Smooth muscle cell (in vitro differentiated cells): ENCODE results near the gene PICALM. TPM values are rescaled to one million over a fixed set of nuclear protein-coding genes. Genes with fewer than 3 reads are reported as not detected.
"Not testable (repeated sequence)": the region's sequence is repeated elsewhere in the genome, so short reads cannot be mapped to it uniquely, and the experiment has no call there.

ENCODE experiments used
- DNase-seq: peaks from one replicate; lab custom pipeline; 2025; ENCODE audit not compliant: unreplicated experiment; lab: John Stamatoyannopoulos, UW
- H2AFZ ChIP-seq: fragments of 200-600 bp; sonication (generic); 2 replicates; pipeline ENCODE4 v1.6.0; 2016; ENCODE audit warnings: antibody characterized with exemption, low read depth, mild to moderate bottlenecking
- H3F3A ChIP-seq: fragments of 200-600 bp; sonication (generic); 2 replicates; pipeline ENCODE4 v1.6.0; 2017; ENCODE audit warnings: antibody characterized with exemption, low read depth
- H3K27ac ChIP-seq: fragments of 200-600 bp; sonication (generic); 2 replicates; pipeline ENCODE4 v1.5.1; 2016; ENCODE audit warnings: low read depth, mild to moderate bottlenecking
- H3K27me3 ChIP-seq: fragments of 200-600 bp; sonication (generic); 2 replicates; pipeline ENCODE4 v1.6.1; 2016; ENCODE audit warnings: low read depth, mild to moderate bottlenecking
- H3K36me3 ChIP-seq: fragments of 200-600 bp; sonication (generic); 2 replicates; pipeline ENCODE4 v1.5.1; 2016; ENCODE audit warnings: low read depth
- H3K4me1 ChIP-seq: fragments of 200-600 bp; sonication (generic); 2 replicates; pipeline ENCODE4 v1.5.1; 2016; ENCODE audit warnings: low read depth
- H3K4me2 ChIP-seq: fragments of 200-600 bp; sonication (generic); 2 replicates; pipeline ENCODE4 v1.6.0; 2016; ENCODE audit warnings: mild to moderate bottlenecking
- H3K4me3 ChIP-seq: fragments of 200-600 bp; sonication (generic); 2 replicates; pipeline ENCODE4 v1.5.1; 2016; ENCODE audit warnings: mild to moderate bottlenecking
- H3K79me2 ChIP-seq: fragments of 200-600 bp; sonication (generic); 2 replicates; pipeline ENCODE4 v1.6.0; 2016; ENCODE audit warnings: low read depth, mild to moderate bottlenecking
- H3K9ac ChIP-seq: fragments of 200-600 bp; sonication (generic); 2 replicates; pipeline ENCODE4 v1.6.0; 2016; ENCODE audit warnings: low read depth
- H3K9me3 ChIP-seq: fragments of 200-600 bp; sonication (generic); replicated peaks from 2 replicates; pipeline ENCODE4 v1.5.1; 2016; ENCODE audit warnings: low read depth
- H4K20me1 ChIP-seq: fragments of 200-600 bp; sonication (generic); 2 replicates; pipeline ENCODE4 v1.6.0; 2016; ENCODE audit warnings: low read depth
- CTCF ChIP-seq: fragments of 200-600 bp; sonication (generic); IDR thresholded peaks from 2 replicates; pipeline ENCODE4 v1.5.1; 2017; ENCODE audit warnings: borderline replicate concordance, mild to moderate bottlenecking, antibody characterized with exemption; ENCODE audit not compliant: insufficient read depth, poor library complexity, severe bottlenecking
- WGBS: methylation state at CpG from one replicate; pipeline ENCODE4 v1.1.7; 2016; ENCODE audit warnings: low lambda C conversion rate; 5-methylcytosine and 5-hydroxymethylcytosine counted together
- polyA plus RNA-seq: library from polyadenylated mRNA; unstranded; fragments of >200 nt; fragmentation: Nextera tagmentation; extraction: Ambion mirVana; gene quantifications from 2 replicates; pipeline ENCODE4 v1.2.1, GENCODE V29; 2016
- total RNA-seq: library from RNA; depleted of rRNA; stranded (reverse); fragments of >200 nt; gene quantifications from 2 replicates; pipeline ENCODE4 v1.2.3, GENCODE V29; 2014

Gene PICALM
- total and polyA plus RNA-seq, 2 experiments from 2014 or later, result 72.9 to 420 TPM

- H4K20me1 ChIP-seq, result no peaks in the 10 kb centered on the region
- no peak overlapping the region for H3K9ac ChIP-seq
- no peaks in the 10 kb centered on the region for H3K79me2 ChIP-seq
- H3K36me3 ChIP-seq, result no peaks in the 10 kb centered on the region
- no peak for DNase-seq
- no peak overlapping the region for H3K4me3 ChIP-seq
- no peaks in the 10 kb centered on the region for H3K27me3 ChIP-seq
- no peaks in the 10 kb centered on the region for H3K9me3 ChIP-seq
- H3F3A ChIP-seq, result no peaks in the 10 kb centered on the region
- TF ChIP-seq CTCF, result no peak
- no peak overlapping the region for H2AFZ ChIP-seq
- no peak overlapping the region for H3K27ac ChIP-seq
- H3K4me1 ChIP-seq, result no peaks in the 10 kb centered on the region
- WGBS, result 96% methylated on average over 13 of the region's 13 CpGs
- H3K4me2 ChIP-seq, result no peak overlapping the region
These were observed 40.2 kb upstream of the PICALM start for GRCh38 chr11:86108890-86109638.

- Histone ChIP-seq H3K4me1 (no peaks in the 10 kb centered on the region), H4K20me1 (no peaks in the 10 kb centered on the region), H3K36me3 (no peaks in the 10 kb centered on the region), H3K27me3 (no peaks in the 10 kb centered on the region), H3K4me3 (no peak overlapping the region), H3K4me2 (no peak overlapping the region), H3F3A (no peaks in the 10 kb centered on the region), H3K9ac (no peak overlapping the region), H3K79me2 (no peaks in the 10 kb centered on the region), H2AFZ (no peak overlapping the region), H3K9me3 (no peaks in the 10 kb centered on the region), H3K27ac (no peak overlapping the region)
- no peak for TF ChIP-seq CTCF
- WGBS, result 92% methylated on average over 3 of the region's 3 CpGs
- DNase-seq, result no peak
These were observed 39.3 kb upstream of the PICALM start for GRCh38 chr11:86108191-86108590.

- H3F3A ChIP-seq, result no peaks in the 10 kb centered on the region
- no peak overlapping the region for H3K9ac ChIP-seq
- H3K79me2 ChIP-seq, result no peaks in the 10 kb centered on the region
- H3K27me3 ChIP-seq, result no peaks in the 10 kb centered on the region
- no peak overlapping the region for H2AFZ ChIP-seq
- H3K4me2 ChIP-seq, result no peak overlapping the region
- no peaks in the 10 kb centered on the region for H3K9me3 ChIP-seq
- no peaks in the 10 kb centered on the region for H3K36me3 ChIP-seq
- no peaks in the 10 kb centered on the region for H3K4me1 ChIP-seq
- TF ChIP-seq CTCF, result no peak
- H3K27ac ChIP-seq, result no peak overlapping the region
- 68% methylated on average over 2 of the region's 2 CpGs for WGBS
- no peak overlapping the region for H3K4me3 ChIP-seq
- no peaks in the 10 kb centered on the region for H4K20me1 ChIP-seq
- DNase-seq, result no peak
These were observed 38.0 kb upstream of the PICALM start for GRCh38 chr11:86106916-86107315.

- H4K20me1 ChIP-seq, H3K4me2 ChIP-seq, H2AFZ ChIP-seq, H3K4me1 ChIP-seq, H3K27ac ChIP-seq, H3K79me2 ChIP-seq, H3K9ac ChIP-seq, H3K36me3 ChIP-seq, H3K4me3 ChIP-seq, H3K9me3 ChIP-seq, DNase-seq, H3F3A ChIP-seq, H3K27me3 ChIP-seq: not testable (repeated sequence)
- 81% methylated on average over 3 of the region's 3 CpGs for WGBS
These were observed 37.1 kb upstream of the PICALM start for GRCh38 chr11:86106031-86106430.

- H3K9ac ChIP-seq, H3K27ac ChIP-seq, H3K36me3 ChIP-seq, DNase-seq, H3K79me2 ChIP-seq, H3K4me2 ChIP-seq, H3K27me3 ChIP-seq, H3K4me3 ChIP-seq, H3K9me3 ChIP-seq, H2AFZ ChIP-seq, H4K20me1 ChIP-seq, H3K4me1 ChIP-seq, H3F3A ChIP-seq: not testable (repeated sequence)
- 100% methylated on average over 1 of the region's 2 CpGs for WGBS
These were observed 36.7 kb upstream of the PICALM start for GRCh38 chr11:86105601-86106000.
